Endothelial cell of umbilical vein (primary cell): Measurements from ENCODE around the gene ALOXE3. TPM values are rescaled to one million over a fixed set of nuclear protein-coding genes. Genes with fewer than 3 reads are reported as not detected.

Source experiments
- Bru-seq: library from RNA; stranded (reverse); fragments of 400-500 nt; gene quantifications from one replicate; lab custom pipeline; 2021; lab: Mats Ljungman, UMichigan
- BruChase-seq, 2 experiments: library from RNA; stranded (reverse); fragments of 400-500 nt; gene quantifications; one replicate each; lab custom pipeline; 2021; lab: Mats Ljungman, UMichigan
- BruUV-seq: library from RNA; stranded (reverse); fragments of 400-500 nt; replicated peaks from 2 replicates; lab custom pipeline; 2021; lab: Mats Ljungman, UMichigan
- CTCF ChIA-PET: fragments of 300-600, 350-600 bp; sonication (Branson Sonifier 250); formaldehyde crosslinking; loops from one replicate; lab custom pipeline; 2021; ENCODE audit warnings: antibody characterized with exemption, inconsistent platforms; lab: Charles Lee
- POLR2A ChIA-PET: fragments of 300-600, 350-600 bp; sonication (Branson Sonifier 250); formaldehyde crosslinking; loops from one replicate; lab custom pipeline; 2021; ENCODE audit warnings: antibody characterized with exemption, inconsistent platforms; lab: Charles Lee
- DNase-seq: peaks from one replicate; pipeline ENCODE4 v3.0.0-alpha.2; 2011; ENCODE audit warnings: low read depth, low spot score
- FAIRE-seq: peaks from 2 replicates; lab custom pipeline; 2011; peaks lifted over from hg19 to GRCh38; lab: Jason Lieb, UNC
- H2AFZ ChIP-seq: 2 replicates; pipeline ENCODE4 v1.6.0; 2012; ENCODE audit warnings: low read depth, low read length, control low read depth, inconsistent platforms
- H3K27ac ChIP-seq: 2 replicates; pipeline ENCODE4 v1.5.1; 2011; ENCODE audit warnings: low read depth, mild to moderate bottlenecking, control low read depth, low read length, moderate library complexity; ENCODE audit not compliant: insufficient read depth
- H3K27me3 ChIP-seq, 2 experiments: 2 replicates each; pipeline versions ENCODE4 v1.6.0 to v1.6.1; 2011; ENCODE audit warnings: low read length in 2 of 2, mixed read lengths in 1 of 2; ENCODE audit not compliant: control insufficient read depth in 2 of 2, insufficient read depth in 2 of 2
- H3K36me3 ChIP-seq, 2 experiments: 2 replicates in 1 of 2; 3 replicates in 1 of 2; pipeline ENCODE4 v1.5.1; 2011; ENCODE audit warnings: low read length in 2 of 2, mild to moderate bottlenecking in 1 of 2, moderate library complexity in 1 of 2; ENCODE audit not compliant: control insufficient read depth in 2 of 2, insufficient read depth in 2 of 2; ENCODE audit errors: extremely low read depth in 1 of 2
- H3K4me1 ChIP-seq: 3 replicates; pipeline ENCODE4 v1.5.1; 2011; ENCODE audit warnings: mild to moderate bottlenecking, low read length; ENCODE audit not compliant: control insufficient read depth, insufficient read depth; ENCODE audit errors: extremely low read depth
- H3K4me2 ChIP-seq: 2 replicates; pipeline ENCODE4 v1.6.1; 2011; ENCODE audit warnings: low read length, control low read depth, mixed read lengths; ENCODE audit not compliant: insufficient read depth
- H3K4me3 ChIP-seq, 3 experiments: fragments of 200-600 bp in 1 of 3; sonication (generic), shearing (Covaris generic) in 1 of 3; replicated peaks in 1 of 3; 2 replicates each; pipeline ENCODE4 v1.5.1; 2011 to 2016; ENCODE audit warnings: control low read depth in 3 of 3, low read length in 3 of 3, mild to moderate bottlenecking in 2 of 3, inconsistent platforms in 1 of 3, low read depth in 1 of 3, moderate library complexity in 1 of 3; ENCODE audit not compliant: insufficient read depth in 1 of 3
- H3K79me2 ChIP-seq: 2 replicates; pipeline ENCODE4 v1.6.0; 2012; ENCODE audit warnings: low read length, inconsistent platforms; ENCODE audit not compliant: control insufficient read depth, insufficient read depth
- H3K9ac ChIP-seq: replicated peaks from 2 replicates; pipeline ENCODE3; 2011; ENCODE audit warnings: low read length, control low read depth; ENCODE audit not compliant: insufficient read depth; ENCODE audit errors: extremely low read depth
- H3K9me1 ChIP-seq: replicated peaks from 3 replicates; pipeline ENCODE4 v1.6.0; 2011; ENCODE audit warnings: mild to moderate bottlenecking, low read length; ENCODE audit not compliant: control insufficient read depth, insufficient read depth; ENCODE audit errors: extremely low read depth
- H3K9me3 ChIP-seq: replicated peaks from 2 replicates; pipeline ENCODE4 v1.5.1; 2012; ENCODE audit warnings: low read length, inconsistent platforms; ENCODE audit not compliant: control insufficient read depth, insufficient read depth
- H4K20me1 ChIP-seq: replicated peaks from 2 replicates; pipeline ENCODE3; 2011; ENCODE audit warnings: mild to moderate bottlenecking, low read length; ENCODE audit not compliant: control insufficient read depth, insufficient read depth; ENCODE audit errors: extremely low read depth
- CTCF ChIP-seq, 2 donors: IDR thresholded peaks; 1 replicate in 1 of 2; 2 replicates in 1 of 2; pipeline ENCODE4 v1.5.1; 2011; ENCODE audit warnings: low read length in 2 of 2, mild to moderate bottlenecking in 2 of 2, moderate library complexity in 2 of 2, control low read depth in 1 of 2, inconsistent platforms in 1 of 2, low read depth in 1 of 2; ENCODE audit not compliant: insufficient read depth in 1 of 2; ENCODE audit errors: extremely low read depth in 1 of 2
- EZH2 ChIP-seq: IDR thresholded peaks from 2 replicates; pipeline ENCODE4 v1.6.1; 2012; ENCODE audit warnings: borderline replicate concordance, low read depth, mild to moderate bottlenecking, moderate library complexity, low read length, inconsistent platforms; ENCODE audit not compliant: severe bottlenecking
- FOS ChIP-seq: IDR thresholded peaks from 2 replicates; pipeline ENCODE4 v1.6.1; 2011; ENCODE audit warnings: mild to moderate bottlenecking, low read length, moderate library complexity, borderline replicate concordance; ENCODE audit not compliant: insufficient read depth
- GATA2 ChIP-seq: IDR thresholded peaks from 2 replicates; pipeline ENCODE4 v1.7.0; 2011; ENCODE audit warnings: low read depth, mild to moderate bottlenecking, moderate library complexity, mixed read lengths, low read length; ENCODE audit not compliant: insufficient read length, insufficient read depth
- JUN ChIP-seq: IDR thresholded peaks from 2 replicates; pipeline ENCODE4 v1.6.1; 2011; ENCODE audit warnings: borderline replicate concordance, low read depth; ENCODE audit not compliant: insufficient read length, insufficient read depth
- MAX ChIP-seq: IDR thresholded peaks from 2 replicates; pipeline ENCODE4 v1.6.1; 2011; ENCODE audit not compliant: insufficient read depth, insufficient read length
- MYC ChIP-seq: IDR thresholded peaks from one replicate; pipeline ENCODE4 v1.6.1; 2011; ENCODE audit warnings: mild to moderate bottlenecking, low read depth, low read length
- POLR2A ChIP-seq: IDR thresholded peaks from 2 replicates; pipeline ENCODE4 v1.6.1; 2012; ENCODE audit warnings: low read depth, mild to moderate bottlenecking, control low read depth, low read length
- POLR2AphosphoS5 ChIP-seq: IDR thresholded peaks from 2 replicates; pipeline ENCODE4 v1.6.1; 2012; ENCODE audit warnings: low read depth, mild to moderate bottlenecking, control low read depth, low read length, moderate library complexity; ENCODE audit not compliant: insufficient read depth
- dilution Hi-C: fragments of 300-500 bp; cut with MboI; formaldehyde crosslinking; loops from one replicate; pipeline ENCODE4 v1.15.0; 2019; ENCODE audit warnings: low sequenced_read_pairs; ENCODE audit not compliant: extremely low pct_ligation_motif_present
- intact Hi-C: fragments of 100-400 bp; cut with micrococcal nuclease; formaldehyde crosslinking; loops from one replicate; pipeline ENCODE4 v1.10.0; 2022
- long read RNA-seq: library from polyadenylated mRNA; stranded (forward); transcript quantifications from one replicate; pipeline ENCODE4 v2.0.0, GENCODE V29; 2021
- polyA minus RNA-seq, 3 experiments: library from RNA; depleted of rRNA, polyadenylated mRNA; stranded (reverse); fragments of >200 nt; gene quantifications; 1 replicate in 1 of 3; 2 replicates in 2 of 3; pipeline ENCODE4 v1.2.3, GENCODE V29; 2011
- polyA plus RNA-seq, 4 experiments: library from polyadenylated mRNA; depleted of rRNA in 3 of 4; stranded (reverse) in 3 of 4; unstranded in 1 of 4; fragments of >200 nt; gene quantifications; 2 replicates each; pipeline versions ENCODE4 v1.2.1 to v1.2.3, GENCODE V29; 2011 to 2012; ENCODE audit warnings: missing spikeins in 1 of 4
- total RNA-seq: library from RNA; stranded (reverse); gene quantifications from 2 replicates; pipeline ENCODE4 v1.2.3, GENCODE V29; 2021

Gene ALOXE3
- not detected in 2 replicates for total RNA-seq
- 0.01 TPM in 1 of 2 replicates, not detected in the other for polyA plus RNA-seq
- 0.06 TPM in 1 of 2 replicates, not detected in the other for polyA plus RNA-seq (2011; cell fraction: cytosol; rRNA removed)
- not detected in 2 replicates for polyA plus RNA-seq (2011; cell fraction: nucleus; rRNA removed)
- polyA plus RNA-seq (2012) = 0.07 and 0.11 TPM in 2 replicates
- not detected in 2 replicates for polyA minus RNA-seq
- 1.0 TPM for polyA minus RNA-seq (2011; cell fraction: cytosol; rRNA and poly(A)+ RNA removed)
- polyA minus RNA-seq (2011; cell fraction: nucleus; rRNA and poly(A)+ RNA removed) = not detected in 2 replicates
- Bru-seq, nascent RNA = not detected
- BruChase-seq, experiment 1, labeled RNA remaining after a 6-hour chase = percentile 9 among the genes with signal in this experiment
- BruChase-seq, experiment 2, labeled RNA remaining after a 2-hour chase = percentile 5 among the genes with signal in this experiment
- long read RNA-seq = 0 reads

GRCh38 chr17:8117980-8118768 lies at the start of gene ALOXE3:
Gene ALOXE3 (minus strand): TSS chr17:8118514. CDS start chr17:8117990, 524 bp downstream.
- Histone ChIP-seq H3K4me2 (peak within 1 kb of the TSS; percentile 54), H3K9ac (peak within 1 kb of the TSS; percentile 54), H2AFZ (peak within 1 kb of the TSS; percentile 8), H3K36me3 (no peaks in the 10 kb centered on the region), H3K27me3 (peaks cover 30% of the 10 kb centered on the region in 2 experiments), H4K20me1 (peaks cover 3% of the 10 kb centered on the region), H3K4me1 (peaks cover 23% of the 10 kb centered on the region), H3K9me3 (no peaks in the 10 kb centered on the region), H3K27ac (peak within 1 kb of the TSS; percentile 10), H3K9me1 (no peaks in the 10 kb centered on the region), H3K79me2 (no peaks in the 10 kb centered on the region), H3K4me3 (peak within 1 kb of the TSS; percentile 49 to 88 (median 79))
- no TSS peak for BruUV-seq
- ChIA-PET POLR2A (interaction anchor here (1.0 to 2.7 kb wide), 2 partner anchors 55 to 103 kb away, joined by 3 to 16 read pairs; no protein-coding TSS in a partner anchor), CTCF (interaction anchor here (0.6 to 6.8 kb wide), 15 partner anchors 14 to 336 kb away, joined by 3 to 51 read pairs (median 6); partner anchors contain the start of gene BORCS6)
- DNase-seq = peak; percentile 40
- no peak for TF ChIP-seq POLR2AphosphoS5
- peak; percentile 22 for TF ChIP-seq FOS
- TF ChIP-seq MAX = peak; percentile 32
- no peak for TF ChIP-seq EZH2
- TF ChIP-seq POLR2A = no peak
- TF ChIP-seq GATA2 = peak; percentile 53
- TF ChIP-seq CTCF (IDR thresholded peaks at IDR 0.05; ENCODE audit: extremely low read depth in 1 of 2, insufficient read depth in 1 of 2, low read depth in 1 of 2, low read length in 2 of 2) = no peak
- TF ChIP-seq MYC = no peak
- no peak for TF ChIP-seq JUN
- intact Hi-C loops (loop anchor here (1.0 kb wide), 4 partner anchors 24 to 231 kb away; no protein-coding TSS in a partner anchor), dilution Hi-C loops (no loop called here)
- no peak for FAIRE-seq
